Osteocyte (in vitro differentiated cells): Measurements from ENCODE around the gene LSM12. TPM values are rescaled to one million over a fixed set of nuclear protein-coding genes. Genes with fewer than 3 reads are reported as not detected.

Experiments used
- DNase-seq: peaks from one replicate; pipeline ENCODE4 v3.0.0; 2021; ENCODE audit warnings: mixed read lengths; ENCODE audit not compliant: unreplicated experiment; ENCODE audit errors: extremely low spot score
- H3K27ac Mint-ChIP-seq: one replicate; pipeline ENCODE4 v1.8.0; 2021; ENCODE audit warnings: mild to moderate bottlenecking, mixed read lengths; ENCODE audit not compliant: unreplicated experiment
- H3K27me3 Mint-ChIP-seq: one replicate; pipeline ENCODE4 v1.8.0; 2021; ENCODE audit warnings: mixed read lengths; ENCODE audit not compliant: unreplicated experiment
- H3K36me3 Mint-ChIP-seq: one replicate; pipeline ENCODE4 v1.8.0; 2021; ENCODE audit warnings: mixed read lengths; ENCODE audit not compliant: unreplicated experiment
- H3K4me1 Mint-ChIP-seq: one replicate; pipeline ENCODE4 v1.8.0; 2021; ENCODE audit warnings: mixed read lengths; ENCODE audit not compliant: unreplicated experiment
- H3K4me3 Mint-ChIP-seq: one replicate; pipeline ENCODE4 v1.8.0; 2021; ENCODE audit warnings: mild to moderate bottlenecking, moderate library complexity, mixed read lengths; ENCODE audit not compliant: unreplicated experiment
- H3K9me3 Mint-ChIP-seq: one replicate; pipeline ENCODE4 v1.8.0; 2021; ENCODE audit warnings: mixed read lengths; ENCODE audit not compliant: unreplicated experiment
- total RNA-seq: library from RNA; stranded (reverse); gene quantifications from 2 replicates; pipeline ENCODE4 v1.2.1, GENCODE V29; 2021
- TF ChIP-seq, protein P1 (sequence below): fragments of 200-600 bp; sonication (generic); IDR thresholded peaks from 2 replicates; pipeline ENCODE4 v1.5.0; 2021; ENCODE audit warnings: antibody characterized with exemption, mild to moderate bottlenecking, moderate library complexity

LSM12 gene
- total RNA-seq, 1 donor from 2014 or later, result 49.5 TPM

- H3K9me3 Mint-ChIP-seq, result no peaks in the 10 kb centered on the region
- no peaks in the 10 kb centered on the region for H3K36me3 Mint-ChIP-seq
- TF ChIP-seq, protein P1, sequence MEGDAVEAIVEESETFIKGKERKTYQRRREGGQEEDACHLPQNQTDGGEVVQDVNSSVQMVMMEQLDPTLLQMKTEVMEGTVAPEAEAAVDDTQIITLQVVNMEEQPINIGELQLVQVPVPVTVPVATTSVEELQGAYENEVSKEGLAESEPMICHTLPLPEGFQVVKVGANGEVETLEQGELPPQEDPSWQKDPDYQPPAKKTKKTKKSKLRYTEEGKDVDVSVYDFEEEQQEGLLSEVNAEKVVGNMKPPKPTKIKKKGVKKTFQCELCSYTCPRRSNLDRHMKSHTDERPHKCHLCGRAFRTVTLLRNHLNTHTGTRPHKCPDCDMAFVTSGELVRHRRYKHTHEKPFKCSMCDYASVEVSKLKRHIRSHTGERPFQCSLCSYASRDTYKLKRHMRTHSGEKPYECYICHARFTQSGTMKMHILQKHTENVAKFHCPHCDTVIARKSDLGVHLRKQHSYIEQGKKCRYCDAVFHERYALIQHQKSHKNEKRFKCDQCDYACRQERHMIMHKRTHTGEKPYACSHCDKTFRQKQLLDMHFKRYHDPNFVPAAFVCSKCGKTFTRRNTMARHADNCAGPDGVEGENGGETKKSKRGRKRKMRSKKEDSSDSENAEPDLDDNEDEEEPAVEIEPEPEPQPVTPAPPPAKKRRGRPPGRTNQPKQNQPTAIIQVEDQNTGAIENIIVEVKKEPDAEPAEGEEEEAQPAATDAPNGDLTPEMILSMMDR, result no peak
- DNase-seq, result no peak
- peaks cover 4% of the 10 kb centered on the region for H3K4me1 Mint-ChIP-seq
- peaks cover 3% of the 10 kb centered on the region for H3K27me3 Mint-ChIP-seq
- no peak overlapping the region for H3K27ac Mint-ChIP-seq
- H3K4me3 Mint-ChIP-seq, result no peak overlapping the region
Measured at GRCh38 chr17:43995150-43995471, 71.4 kb downstream of the LSM12 start.

DNA sequence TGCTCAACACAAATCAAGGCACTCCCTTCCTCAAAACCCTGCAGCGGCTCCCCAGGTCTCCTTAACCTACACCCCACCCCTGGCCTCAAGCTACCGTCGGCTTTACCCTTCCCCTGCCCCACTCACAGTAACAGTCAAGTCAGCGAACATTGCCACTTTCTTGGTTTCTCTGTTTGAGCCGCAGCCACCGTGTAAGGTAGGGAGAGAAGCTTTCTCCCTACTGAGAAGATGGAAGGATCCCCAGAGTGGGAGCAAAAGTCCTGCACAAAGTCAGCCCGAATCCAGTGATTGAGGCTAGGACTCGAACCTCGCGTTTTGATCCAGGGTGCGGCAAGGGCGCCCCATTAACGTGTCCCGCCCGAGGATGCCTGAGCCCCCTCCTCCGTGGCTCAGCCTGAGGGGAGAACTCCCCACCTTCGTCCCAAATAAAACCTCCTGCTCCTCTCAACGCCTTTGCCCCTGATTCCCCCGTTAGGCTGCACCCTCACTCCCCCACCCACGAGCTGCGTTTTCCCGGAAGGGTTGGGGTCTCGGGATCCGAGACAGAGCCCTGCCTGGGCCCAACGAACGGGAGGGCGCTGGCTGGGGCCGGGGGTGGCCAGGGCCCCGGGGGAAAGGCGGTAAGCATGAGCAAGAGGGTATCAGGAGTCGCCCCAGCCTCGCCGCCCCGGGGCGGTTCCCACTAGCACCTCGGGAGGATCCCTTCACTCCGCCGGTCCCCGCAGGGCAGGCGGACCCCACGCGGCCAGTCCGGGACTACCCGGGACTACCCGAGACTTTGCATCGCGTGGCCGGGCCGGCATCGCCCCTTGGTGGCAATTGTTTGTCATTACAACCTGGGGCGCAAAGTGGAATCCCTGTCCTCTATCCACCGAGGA, 72.0 kb downstream of the LSM12 start:
- DNase-seq, result no peak
- Mint-ChIP-seq H3K4me1 (peaks cover 4% of the 10 kb centered on the region), H3K27me3 (peaks cover 3% of the 10 kb centered on the region), H3K36me3 (no peaks in the 10 kb centered on the region), H3K9me3 (no peaks in the 10 kb centered on the region), H3K4me3 (no peak overlapping the region), H3K27ac (no peak overlapping the region)
- TF ChIP-seq, protein P1, result peak; percentile 90

DNA sequence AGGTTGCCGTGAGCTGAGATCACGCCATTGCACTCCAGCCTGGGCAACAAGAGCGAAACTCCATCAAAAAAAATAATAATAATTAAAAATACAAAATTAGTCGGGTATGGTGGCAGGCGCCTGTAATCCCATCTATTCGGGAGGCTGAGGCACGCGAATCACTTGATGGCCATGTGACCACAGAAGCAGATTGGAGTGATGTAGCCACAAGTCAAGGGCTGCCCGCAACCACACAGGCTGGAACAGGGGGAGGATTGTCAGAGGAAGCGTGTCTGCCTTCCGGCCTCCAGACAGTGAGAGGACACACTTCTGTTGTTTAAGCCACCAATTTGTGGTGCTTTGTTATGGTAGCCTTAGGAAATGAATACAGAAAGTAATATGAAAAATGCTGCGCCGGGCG, 73.8 kb downstream of the LSM12 start:
- Mint-ChIP-seq H3K9me3 (no peaks in the 10 kb centered on the region), H3K27me3 (peaks cover 12% of the 10 kb centered on the region), H3K36me3 (no peaks in the 10 kb centered on the region), H3K4me3 (no peak overlapping the region), H3K27ac (no peak overlapping the region), H3K4me1 (peaks cover 4% of the 10 kb centered on the region)
- no peak for DNase-seq
- TF ChIP-seq, protein P1, result no peak

- no peak for DNase-seq
- H3K4me1 Mint-ChIP-seq, result peaks cover 4% of the 10 kb centered on the region
- no peak overlapping the region for H3K4me3 Mint-ChIP-seq
- no peaks in the 10 kb centered on the region for H3K9me3 Mint-ChIP-seq
- H3K27ac Mint-ChIP-seq, result no peak overlapping the region
- TF ChIP-seq, protein P1, result no peak
- no peaks in the 10 kb centered on the region for H3K36me3 Mint-ChIP-seq
- H3K27me3 Mint-ChIP-seq, result peaks cover 28% of the 10 kb centered on the region
Measured at GRCh38 chr17:43988301-43988700, 78.2 kb downstream of the LSM12 start.

DNA sequence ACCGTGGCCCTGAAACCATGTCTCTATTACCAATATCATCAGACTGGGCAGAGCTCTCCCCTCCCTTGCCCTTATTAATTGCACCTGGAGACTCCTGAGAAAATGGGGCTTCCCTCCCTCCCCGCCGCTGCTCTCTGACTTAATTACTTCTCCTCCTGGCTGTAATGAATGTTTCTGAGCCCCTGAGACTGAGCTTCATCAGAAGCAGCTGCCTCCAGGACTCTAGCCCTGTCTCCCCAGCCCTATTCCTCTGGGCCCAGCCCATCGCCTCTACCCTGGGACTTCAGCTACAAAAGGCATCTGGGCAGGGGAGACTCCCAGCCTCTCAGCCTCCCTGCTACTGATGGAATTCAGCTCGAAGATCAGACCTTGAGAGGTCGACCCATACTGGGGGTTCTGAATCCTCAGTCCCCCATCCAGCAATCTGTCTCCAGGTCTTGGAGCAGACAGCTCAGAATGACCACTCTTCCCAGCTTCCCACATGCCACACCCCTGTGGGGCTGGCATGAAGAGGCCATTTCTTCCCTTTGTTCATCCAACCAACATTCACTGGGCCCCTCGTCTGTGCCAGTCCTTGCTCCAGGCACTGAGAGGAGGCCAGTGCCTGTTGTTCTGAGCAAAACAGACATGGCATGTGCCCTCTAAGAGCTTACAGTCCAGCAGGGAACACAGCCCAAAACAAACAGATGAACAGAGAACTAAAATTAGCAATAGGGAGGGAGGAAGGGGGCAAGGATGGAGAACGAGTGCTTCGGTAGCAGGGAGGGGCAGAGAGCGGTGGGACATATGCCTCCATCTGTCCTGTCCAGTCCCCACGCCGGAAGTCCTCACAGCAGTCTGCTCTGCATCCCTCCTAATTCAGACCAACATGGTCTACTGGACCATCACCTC, 79.1 kb downstream of the LSM12 start:
- TF ChIP-seq, protein P1, result no peak
- no peaks in the 10 kb centered on the region for H3K9me3 Mint-ChIP-seq

More for the DNA sequence above, 79.1 kb downstream of the LSM12 start:
- H3K27me3 Mint-ChIP-seq, result peaks cover 38% of the 10 kb centered on the region
- no peaks in the 10 kb centered on the region for H3K36me3 Mint-ChIP-seq
- H3K4me1 Mint-ChIP-seq, result peaks cover 4% of the 10 kb centered on the region
- no peak overlapping the region for H3K27ac Mint-ChIP-seq
- no peak overlapping the region for H3K4me3 Mint-ChIP-seq
- DNase-seq, result no peak
